Fibroblast of lung (primary cell): ENCODE data around the gene IRF5. TPM values are rescaled to one million over a fixed set of nuclear protein-coding genes. Genes with fewer than 3 reads are reported as not detected.

Source experiments
- DNase-seq, 2 donors: peaks; one replicate each; pipeline versions ENCODE4 v3.0.0 to v3.0.0-alpha.2; 2010; ENCODE audit warnings: low read depth in 2 of 2
- H2AFZ ChIP-seq: 2 replicates; pipeline ENCODE4 v1.5.1; 2012; ENCODE audit warnings: low read length, control low read depth, inconsistent platforms
- H3K27ac ChIP-seq: 2 replicates; pipeline ENCODE4 v1.5.1; 2011; ENCODE audit warnings: low read length, control low read depth; ENCODE audit not compliant: insufficient read depth
- H3K27me3 ChIP-seq: 2 replicates; pipeline ENCODE4 v1.5.1; 2011; ENCODE audit warnings: mild to moderate bottlenecking, low read length; ENCODE audit not compliant: control insufficient read depth, insufficient read depth
- H3K36me3 ChIP-seq: 2 replicates; pipeline ENCODE4 v1.5.1; 2011; ENCODE audit warnings: low read length; ENCODE audit not compliant: control insufficient read depth, insufficient read depth
- H3K4me1 ChIP-seq: 2 replicates; pipeline ENCODE4 v1.5.1; 2011; ENCODE audit warnings: low read length; ENCODE audit not compliant: control insufficient read depth, insufficient read depth; ENCODE audit errors: extremely low read depth
- H3K4me2 ChIP-seq: 2 replicates; pipeline ENCODE4 v1.5.1; 2011; ENCODE audit warnings: low read length, control low read depth; ENCODE audit not compliant: insufficient read depth; ENCODE audit errors: extremely low read depth
- H3K4me3 ChIP-seq, 4 experiments: fragments of 200-600 bp in 1 of 4; sonication (generic) in 1 of 4; replicated peaks in 1 of 4; 2 replicates each; pipeline ENCODE4 v1.5.1; 2011 to 2016; ENCODE audit warnings: low read length in 4 of 4, low read depth in 3 of 4, mild to moderate bottlenecking in 3 of 4, control low read depth in 2 of 4, inconsistent platforms in 1 of 4, mixed read lengths in 1 of 4; ENCODE audit not compliant: insufficient read depth in 1 of 4; ENCODE audit errors: control extremely low read depth in 1 of 4
- H3K79me2 ChIP-seq: 2 replicates; pipeline ENCODE4 v1.5.1; 2012; ENCODE audit warnings: mild to moderate bottlenecking, low read length, inconsistent platforms; ENCODE audit not compliant: control insufficient read depth, insufficient read depth
- H3K9ac ChIP-seq: 2 replicates; pipeline ENCODE4 v1.5.1; 2011; ENCODE audit warnings: mild to moderate bottlenecking, low read length, control low read depth; ENCODE audit not compliant: insufficient read depth
- H3K9me3 ChIP-seq: 2 replicates; pipeline ENCODE4 v1.5.1; 2012; ENCODE audit warnings: low read depth, low read length; ENCODE audit not compliant: control insufficient read depth, insufficient read depth
- H4K20me1 ChIP-seq: 2 replicates; pipeline ENCODE4 v1.5.1; 2011; ENCODE audit warnings: low read length; ENCODE audit not compliant: control insufficient read depth, insufficient read depth; ENCODE audit errors: extremely low read depth
- EZH2 ChIP-seq: IDR thresholded peaks from 2 replicates; pipeline ENCODE4 v1.5.1; 2012; ENCODE audit warnings: low read length, control low read depth, mild to moderate bottlenecking; ENCODE audit errors: missing control alignments
- polyA plus RNA-seq, 2 donors: library from polyadenylated mRNA; depleted of rRNA in 1 of 2; stranded (reverse) in 1 of 2; unstranded in 1 of 2; fragments of >200 nt; gene quantifications; 2 replicates each; pipeline ENCODE4 v1.2.1, GENCODE V29; 2011 to 2012; ENCODE audit warnings: missing spikeins in 1 of 2
- total RNA-seq: library from RNA; depleted of rRNA; stranded (reverse); fragments of >200 nt; gene quantifications from 2 replicates; pipeline ENCODE4 v1.2.1, GENCODE V29; 2014
- TF ChIP-seq, protein P1 (sequence below), 2 donors: IDR thresholded peaks in 1 of 2; conservative IDR thresholded peaks in 1 of 2; 1 replicate in 1 of 2; 2 replicates in 1 of 2; pipeline ENCODE4 v1.5.1; 2011 to 2012; ENCODE audit warnings: low read length in 2 of 2, control low read depth in 1 of 2, inconsistent platforms in 1 of 2, low read depth in 1 of 2, mild to moderate bottlenecking in 1 of 2

The IRF5 gene
- total and polyA plus RNA-seq, 2 donors (not counting 1 experiment from before 2014, with no cell fraction given): 0.33 TPM; not detected in 1

DNA sequence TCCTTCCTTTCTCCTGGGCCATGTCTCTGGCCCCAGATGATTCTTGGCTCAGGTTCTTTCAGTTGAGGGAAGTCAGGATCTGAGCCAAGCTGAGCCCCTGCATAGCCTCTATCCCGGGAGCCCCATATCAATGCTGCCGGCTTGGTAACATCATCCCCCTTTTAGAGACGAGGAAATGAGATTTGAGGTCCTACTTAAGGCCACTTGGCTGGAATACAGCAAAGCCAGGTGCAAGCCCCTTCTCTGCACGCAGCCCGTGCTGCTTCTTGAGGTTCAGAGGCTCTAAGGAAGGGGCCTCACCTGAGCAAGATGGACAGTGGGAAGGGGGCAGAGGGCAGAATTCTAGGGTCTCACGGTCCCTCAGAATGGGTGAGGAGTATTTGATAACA is 2.4 kb upstream of the IRF5 start:
- no peak for DNase-seq
- TF ChIP-seq, protein P1, sequence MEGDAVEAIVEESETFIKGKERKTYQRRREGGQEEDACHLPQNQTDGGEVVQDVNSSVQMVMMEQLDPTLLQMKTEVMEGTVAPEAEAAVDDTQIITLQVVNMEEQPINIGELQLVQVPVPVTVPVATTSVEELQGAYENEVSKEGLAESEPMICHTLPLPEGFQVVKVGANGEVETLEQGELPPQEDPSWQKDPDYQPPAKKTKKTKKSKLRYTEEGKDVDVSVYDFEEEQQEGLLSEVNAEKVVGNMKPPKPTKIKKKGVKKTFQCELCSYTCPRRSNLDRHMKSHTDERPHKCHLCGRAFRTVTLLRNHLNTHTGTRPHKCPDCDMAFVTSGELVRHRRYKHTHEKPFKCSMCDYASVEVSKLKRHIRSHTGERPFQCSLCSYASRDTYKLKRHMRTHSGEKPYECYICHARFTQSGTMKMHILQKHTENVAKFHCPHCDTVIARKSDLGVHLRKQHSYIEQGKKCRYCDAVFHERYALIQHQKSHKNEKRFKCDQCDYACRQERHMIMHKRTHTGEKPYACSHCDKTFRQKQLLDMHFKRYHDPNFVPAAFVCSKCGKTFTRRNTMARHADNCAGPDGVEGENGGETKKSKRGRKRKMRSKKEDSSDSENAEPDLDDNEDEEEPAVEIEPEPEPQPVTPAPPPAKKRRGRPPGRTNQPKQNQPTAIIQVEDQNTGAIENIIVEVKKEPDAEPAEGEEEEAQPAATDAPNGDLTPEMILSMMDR (conservative IDR thresholded peaks at IDR 0.05 in 1 of 2, IDR thresholded peaks at IDR 0.05 in 1 of 2; ENCODE audit: low read depth in 1 of 2, low read length in 2 of 2): no peak
- no peak for TF ChIP-seq EZH2
- H4K20me1 ChIP-seq: no peaks in the 10 kb centered on the region
- no peak overlapping the region for H3K4me3 ChIP-seq
- no peaks in the 10 kb centered on the region for H3K36me3 ChIP-seq
- H3K9ac ChIP-seq: no peak overlapping the region
- no peaks in the 10 kb centered on the region for H3K79me2 ChIP-seq
- no peak overlapping the region for H3K27ac ChIP-seq
- H3K4me1 ChIP-seq: no peaks in the 10 kb centered on the region
- H3K27me3 ChIP-seq: peaks cover 36% of the 10 kb centered on the region
- no peaks in the 10 kb centered on the region for H3K9me3 ChIP-seq
- H2AFZ ChIP-seq: no peak overlapping the region
- H3K4me2 ChIP-seq: no peak overlapping the region

DNA sequence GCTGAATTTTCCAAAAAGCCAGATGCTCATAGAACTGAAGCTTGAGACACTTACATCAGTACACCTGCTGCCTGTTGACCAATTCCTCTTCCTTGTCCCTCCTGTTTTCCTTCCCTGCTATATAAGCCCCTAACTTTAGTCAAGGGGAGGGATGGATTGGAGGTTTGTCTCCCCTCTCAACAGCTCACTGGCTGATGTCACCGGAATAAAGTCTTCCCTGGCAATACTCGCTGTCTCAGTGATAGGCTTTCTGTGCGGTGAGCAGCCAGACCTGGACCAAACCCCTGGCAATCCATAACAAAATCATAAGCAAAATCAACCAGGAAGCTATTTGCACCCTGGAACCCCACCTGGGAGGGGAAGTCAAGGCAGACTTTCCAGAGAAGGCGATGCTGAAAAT is 929 bp upstream of the IRF5 start:
- DNase-seq: no peak
- no peaks in the 10 kb centered on the region for H3K9me3 ChIP-seq
- H3K79me2 ChIP-seq: no peaks in the 10 kb centered on the region
- no peak for TF ChIP-seq EZH2
- TF ChIP-seq, protein P1 (conservative IDR thresholded peaks at IDR 0.05 in 1 of 2, IDR thresholded peaks at IDR 0.05 in 1 of 2; ENCODE audit: low read depth in 1 of 2, low read length in 2 of 2): no peak
- H3K4me2 ChIP-seq: no peak overlapping the region
- H4K20me1 ChIP-seq: no peaks in the 10 kb centered on the region
- no peaks in the 10 kb centered on the region for H3K4me1 ChIP-seq
- H3K4me3 ChIP-seq: no peak overlapping the region
- H3K9ac ChIP-seq: no peak overlapping the region
- no peak overlapping the region for H3K27ac ChIP-seq
- H3K36me3 ChIP-seq: no peaks in the 10 kb centered on the region
- no peak overlapping the region for H2AFZ ChIP-seq
- peaks cover 36% of the 10 kb centered on the region for H3K27me3 ChIP-seq

GRCh38 chr7:128937271-128937646 is 468 bp upstream of the IRF5 start:
- Histone ChIP-seq H3K4me2 (no peak overlapping the region), H3K79me2 (no peaks in the 10 kb centered on the region), H3K27ac (no peak overlapping the region), H3K9me3 (no peaks in the 10 kb centered on the region), H3K27me3 (peaks cover 36% of the 10 kb centered on the region), H3K4me1 (no peaks in the 10 kb centered on the region), H3K9ac (no peak overlapping the region), H3K4me3 (no peak overlapping the region), H2AFZ (no peak overlapping the region), H3K36me3 (no peaks in the 10 kb centered on the region), H4K20me1 (no peaks in the 10 kb centered on the region)
- TF ChIP-seq, protein P1 (conservative IDR thresholded peaks at IDR 0.05 in 1 of 2, IDR thresholded peaks at IDR 0.05 in 1 of 2; ENCODE audit: low read depth in 1 of 2, low read length in 2 of 2): no peak
- TF ChIP-seq EZH2: no peak
- DNase-seq: no peak
